Measurements from ENCODE around the gene DOK7. TPM values are rescaled to one million over a fixed set of nuclear protein-coding genes. Genes with fewer than 3 reads are reported as not detected.

DOK7 gene
- polyA plus RNA-seq, 3 donors: not detected

GRCh38 chr4:3500111-3500510 is 37.0 kb downstream of the DOK7 start:
- Histone ChIP-seq H3K9ac (ENCODE audit: insufficient read depth, low read length, poor library complexity, severe bottlenecking) (no peak overlapping the region), H3K4me1 (ENCODE audit: control insufficient read depth in 1 of 2, insufficient read depth in 2 of 2, low read length in 2 of 2) (no peaks in the 10 kb centered on the region), H3K9me3 (replicated peaks in 1 of 2; ENCODE audit: control insufficient read depth in 1 of 2, insufficient read depth in 1 of 2, low read length in 2 of 2) (no peaks in the 10 kb centered on the region), H3K36me3 (replicated peaks in 1 of 2; ENCODE audit: control insufficient read depth in 1 of 2, insufficient read depth in 2 of 2, low read length in 2 of 2) (peaks cover 24 to 42% of the 10 kb centered on the region in 2 donors), H3K79me2 (ENCODE audit: insufficient read depth, low read length) (peaks cover 17% of the 10 kb centered on the region), H3K27me3 (ENCODE audit: control insufficient read depth in 2 of 2, insufficient read depth in 2 of 2, low read length in 2 of 2) (no peaks in the 10 kb centered on the region), H2AFZ (ENCODE audit: insufficient read depth, low read depth, low read length, poor library complexity, severe bottlenecking) (no peak overlapping the region), H3K4me2 (replicated peaks; ENCODE audit: extremely low read depth, low read length, poor library complexity, severe bottlenecking) (no peak overlapping the region), H3K4me3 (replicated peaks in 1 of 3; ENCODE audit: low read depth in 2 of 3, low read length in 3 of 3) (no peak overlapping the region), H4K20me1 (ENCODE audit: insufficient read depth, low read length) (peaks cover 74% of the 10 kb centered on the region), H3K27ac (ENCODE audit: low read depth in 1 of 2, low read length in 2 of 2) (no peak overlapping the region)
- WGBS (ENCODE audit: insufficient coverage): 93% methylated on average over 16 of the region's 17 CpGs
- H3K4me1 Mint-ChIP-seq: no peaks in the 10 kb centered on the region
- no peak for TF ChIP-seq CTCF (IDR thresholded peaks at IDR 0.05)
- intact Hi-C loops (cut with micrococcal nuclease): no loop called here
- H3K27me3 Mint-ChIP-seq (ENCODE audit: low read depth in 3 of 3): peaks cover 6 to 20% (median 7%) of the 10 kb centered on the region in 3 donors
- no peak overlapping the region for H3K27ac Mint-ChIP-seq
- H3K9me3 Mint-ChIP-seq: peaks cover 0 to 3% (median 0%) of the 10 kb centered on the region in 7 donors
- H3K36me3 Mint-ChIP-seq: peaks cover 22 to 41% of the 10 kb centered on the region in 2 donors
- no peak overlapping the region for H3K4me3 Mint-ChIP-seq
- no peak for DNase-seq

- H3K4me2 ChIP-seq (replicated peaks; ENCODE audit: extremely low read depth, low read length, poor library complexity, severe bottlenecking): no peak overlapping the region
- peaks cover 30 to 48% of the 10 kb centered on the region in 2 donors for H3K36me3 ChIP-seq (replicated peaks in 1 of 2; ENCODE audit: control insufficient read depth in 1 of 2, insufficient read depth in 2 of 2, low read length in 2 of 2)
- Mint-ChIP-seq H3K4me3 (no peak overlapping the region), H3K9me3 (peaks cover 0 to 3% (median 0%) of the 10 kb centered on the region in 7 donors), H3K36me3 (peaks cover 28 to 47% of the 10 kb centered on the region in 2 donors), H3K4me1 (no peaks in the 10 kb centered on the region), H3K27ac (no peak overlapping the region), H3K27me3 (ENCODE audit: low read depth in 3 of 3) (peaks cover 5 to 15% (median 8%) of the 10 kb centered on the region in 3 donors)
- H3K4me3 ChIP-seq (replicated peaks in 1 of 3; ENCODE audit: low read depth in 2 of 3, low read length in 3 of 3): no peak overlapping the region
- H3K9ac ChIP-seq (ENCODE audit: insufficient read depth, low read length, poor library complexity, severe bottlenecking): no peak overlapping the region
- WGBS (ENCODE audit: insufficient coverage): 93% methylated on average over 29 of the region's 29 CpGs
- no peak overlapping the region for H3K27ac ChIP-seq (ENCODE audit: low read depth in 1 of 2, low read length in 2 of 2)
- no peak for TF ChIP-seq CTCF (IDR thresholded peaks at IDR 0.05)
- no peak overlapping the region for H2AFZ ChIP-seq (ENCODE audit: insufficient read depth, low read depth, low read length, poor library complexity, severe bottlenecking)
- H3K9me3 ChIP-seq (replicated peaks in 1 of 2; ENCODE audit: control insufficient read depth in 1 of 2, insufficient read depth in 1 of 2, low read length in 2 of 2): no peaks in the 10 kb centered on the region
- peaks cover 79% of the 10 kb centered on the region for H4K20me1 ChIP-seq (ENCODE audit: insufficient read depth, low read length)
- H3K4me1 ChIP-seq (ENCODE audit: control insufficient read depth in 1 of 2, insufficient read depth in 2 of 2, low read length in 2 of 2): no peaks in the 10 kb centered on the region
- H3K27me3 ChIP-seq (ENCODE audit: control insufficient read depth in 2 of 2, insufficient read depth in 2 of 2, low read length in 2 of 2): no peaks in the 10 kb centered on the region
- intact Hi-C loops (cut with micrococcal nuclease): no loop called here
- peaks cover 22% of the 10 kb centered on the region for H3K79me2 ChIP-seq (ENCODE audit: insufficient read depth, low read length)
- DNase-seq: no peak
Measured at GRCh38 chr4:3500634-3501101, 37.6 kb downstream of the DOK7 start.

Measured in CD14-positive monocyte (primary cell).